ENCODE data around the gene NOC2L.

DNA sequence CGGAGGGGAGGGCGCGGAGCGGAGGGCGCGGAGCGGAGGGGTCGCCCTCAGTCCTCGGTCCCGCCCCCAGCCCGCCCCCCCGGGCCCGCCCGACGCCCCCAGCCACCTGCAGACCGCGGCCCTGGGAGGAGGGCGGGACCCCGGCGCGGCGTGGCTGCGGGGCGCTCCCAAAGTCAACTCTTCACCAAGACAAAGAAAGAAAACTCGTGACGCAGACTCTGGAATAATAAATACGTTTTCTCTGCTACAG lies 39.6 kb upstream of the NOC2L start:
- TF ChIP-seq, protein P1, sequence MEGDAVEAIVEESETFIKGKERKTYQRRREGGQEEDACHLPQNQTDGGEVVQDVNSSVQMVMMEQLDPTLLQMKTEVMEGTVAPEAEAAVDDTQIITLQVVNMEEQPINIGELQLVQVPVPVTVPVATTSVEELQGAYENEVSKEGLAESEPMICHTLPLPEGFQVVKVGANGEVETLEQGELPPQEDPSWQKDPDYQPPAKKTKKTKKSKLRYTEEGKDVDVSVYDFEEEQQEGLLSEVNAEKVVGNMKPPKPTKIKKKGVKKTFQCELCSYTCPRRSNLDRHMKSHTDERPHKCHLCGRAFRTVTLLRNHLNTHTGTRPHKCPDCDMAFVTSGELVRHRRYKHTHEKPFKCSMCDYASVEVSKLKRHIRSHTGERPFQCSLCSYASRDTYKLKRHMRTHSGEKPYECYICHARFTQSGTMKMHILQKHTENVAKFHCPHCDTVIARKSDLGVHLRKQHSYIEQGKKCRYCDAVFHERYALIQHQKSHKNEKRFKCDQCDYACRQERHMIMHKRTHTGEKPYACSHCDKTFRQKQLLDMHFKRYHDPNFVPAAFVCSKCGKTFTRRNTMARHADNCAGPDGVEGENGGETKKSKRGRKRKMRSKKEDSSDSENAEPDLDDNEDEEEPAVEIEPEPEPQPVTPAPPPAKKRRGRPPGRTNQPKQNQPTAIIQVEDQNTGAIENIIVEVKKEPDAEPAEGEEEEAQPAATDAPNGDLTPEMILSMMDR (IDR thresholded peaks at IDR 0.05 in 4 of 5, conservative IDR thresholded peaks at IDR 0.05 in 1 of 5), result no peak
- no peak for TF ChIP-seq POLR2A (IDR thresholded peaks at IDR 0.05)

Measured in gastrocnemius medialis (tissue), 4 donors.